ENCODE data around the gene HSF4.

HSF4 gene

GRCh38 chr16:67150047-67150832 lies 14.3 kb upstream of the HSF4 start:
- TF ChIP-seq POLR2AphosphoS5 (IDR thresholded peaks at IDR 0.05; ENCODE audit: low read depth, low read length) (no peak), FOXP2 (optimal IDR thresholded peaks at IDR 0.05; ENCODE audit: borderline replicate concordance, extremely low read depth, extremely low read length, insufficient read depth) (no peak), TAF1 (IDR thresholded peaks at IDR 0.05; ENCODE audit: borderline replicate concordance, insufficient read depth, low read length) (no peak), SIN3A (IDR thresholded peaks at IDR 0.05; ENCODE audit: borderline replicate concordance, insufficient read depth, low read length) (no peak), REST (IDR thresholded peaks at IDR 0.05; ENCODE audit: insufficient read depth in 1 of 2, low read depth in 2 of 2, low read length in 2 of 2) (no peak)

- TF ChIP-seq POLR2AphosphoS5 (IDR thresholded peaks at IDR 0.05; ENCODE audit: low read depth, low read length): no peak
- TF ChIP-seq FOXP2 (optimal IDR thresholded peaks at IDR 0.05; ENCODE audit: borderline replicate concordance, extremely low read depth, extremely low read length, insufficient read depth): no peak
- TF ChIP-seq REST (IDR thresholded peaks at IDR 0.05; ENCODE audit: insufficient read depth in 1 of 2, low read depth in 2 of 2, low read length in 2 of 2): no peak
- no peak for TF ChIP-seq SIN3A (IDR thresholded peaks at IDR 0.05; ENCODE audit: borderline replicate concordance, insufficient read depth, low read length)
- no peak for TF ChIP-seq TAF1 (IDR thresholded peaks at IDR 0.05; ENCODE audit: borderline replicate concordance, insufficient read depth, low read length)
Measured at GRCh38 chr16:67150833-67151396, 13.6 kb upstream of the HSF4 start, which contains the start of gene B3GNT9. Gene B3GNT9 (minus strand): TSS chr16:67150998. CDS start chr16:67150485, 513 bp downstream.

- TF ChIP-seq TAF1 (IDR thresholded peaks at IDR 0.05; ENCODE audit: borderline replicate concordance, insufficient read depth, low read length): no peak
- TF ChIP-seq FOXP2 (optimal IDR thresholded peaks at IDR 0.05; ENCODE audit: borderline replicate concordance, extremely low read depth, extremely low read length, insufficient read depth): no peak
- no peak for TF ChIP-seq SIN3A (IDR thresholded peaks at IDR 0.05; ENCODE audit: borderline replicate concordance, insufficient read depth, low read length)
- TF ChIP-seq POLR2AphosphoS5 (IDR thresholded peaks at IDR 0.05; ENCODE audit: low read depth, low read length): no peak
- no peak for TF ChIP-seq REST (IDR thresholded peaks at IDR 0.05; ENCODE audit: insufficient read depth in 1 of 2, low read depth in 2 of 2, low read length in 2 of 2)
Measured at GRCh38 chr16:67151431-67152097, 13.0 kb upstream of the HSF4 start.

GRCh38 chr16:67154578-67155294 lies 9.8 kb upstream of the HSF4 start:
- TF ChIP-seq POLR2AphosphoS5 (IDR thresholded peaks at IDR 0.05; ENCODE audit: low read depth, low read length) (no peak), REST (IDR thresholded peaks at IDR 0.05; ENCODE audit: insufficient read depth in 1 of 2, low read depth in 2 of 2, low read length in 2 of 2) (no peak), TAF1 (IDR thresholded peaks at IDR 0.05; ENCODE audit: borderline replicate concordance, insufficient read depth, low read length) (no peak), SIN3A (IDR thresholded peaks at IDR 0.05; ENCODE audit: borderline replicate concordance, insufficient read depth, low read length) (no peak), FOXP2 (optimal IDR thresholded peaks at IDR 0.05; ENCODE audit: borderline replicate concordance, extremely low read depth, extremely low read length, insufficient read depth) (no peak)
